WTC11 (cell line): ENCODE results near the gene AREL1. TPM values are rescaled to one million over a fixed set of nuclear protein-coding genes. Genes with fewer than 3 reads are reported as not detected.

ENCODE experiments used
- ATAC-seq: fragments of 200-7000 bp; cut with Tn5 transposase; 2 replicates; pipeline ENCODE4 v1.10.0; 2021; ENCODE audit warnings: mild to moderate bottlenecking, moderate library complexity
- CTCF ChIA-PET: fragments of 300-600 bp; sonication (Branson Sonifier 250); formaldehyde crosslinking; loops from one replicate; lab custom pipeline; 2021; ENCODE audit warnings: antibody characterized with exemption; lab: Charles Lee
- POLR2A ChIA-PET: fragments of 350-600 bp; sonication (Branson Sonifier 250); formaldehyde crosslinking; loops from one replicate; lab custom pipeline; 2021; ENCODE audit warnings: antibody characterized with exemption; lab: Charles Lee
- DNase-seq: peaks from one replicate; pipeline ENCODE4 v3.0.0; 2021; ENCODE audit warnings: low spot score
- H3K27ac Mint-ChIP-seq: 2 replicates; pipeline ENCODE4 v1.8.0; 2021; ENCODE audit warnings: mixed read lengths
- H3K27me3 Mint-ChIP-seq: 2 replicates; pipeline ENCODE4 v1.8.0; 2021; ENCODE audit warnings: low read depth, mild to moderate bottlenecking, moderate library complexity, mixed read lengths
- H3K36me3 Mint-ChIP-seq: 2 replicates; pipeline ENCODE4 v1.8.0; 2021; ENCODE audit warnings: mixed read lengths
- H3K4me1 Mint-ChIP-seq: 2 replicates; pipeline ENCODE4 v1.8.0; 2022; ENCODE audit warnings: mixed read lengths
- H3K4me3 Mint-ChIP-seq: 2 replicates; pipeline ENCODE4 v1.8.0; 2021; ENCODE audit warnings: mild to moderate bottlenecking, moderate library complexity, mixed read lengths
- H3K9me3 Mint-ChIP-seq: 2 replicates; pipeline ENCODE4 v1.8.0; 2021; ENCODE audit warnings: mixed read lengths
- AFF4 ChIP-seq: sonication (generic); formaldehyde crosslinking; IDR thresholded peaks from 2 replicates; pipeline ENCODE4 v1.8.1; 2023; ENCODE audit warnings: mild to moderate bottlenecking, missing genetic modification reagents, borderline replicate concordance
- ATF1 ChIP-seq: sonication (generic); formaldehyde crosslinking; IDR thresholded peaks from 2 replicates; pipeline ENCODE4 v1.8.1; 2023; ENCODE audit warnings: mild to moderate bottlenecking, moderate library complexity, missing genetic modification reagents
- CBFB ChIP-seq: sonication (generic); formaldehyde crosslinking; IDR thresholded peaks from 2 replicates; pipeline ENCODE4 v1.8.1; 2022; ENCODE audit warnings: mild to moderate bottlenecking, low read depth, missing genetic modification reagents
- ELF4 ChIP-seq: sonication (generic); formaldehyde crosslinking; IDR thresholded peaks from 2 replicates; pipeline ENCODE4 v1.8.1; 2022; ENCODE audit warnings: low read depth, mild to moderate bottlenecking, moderate library complexity, missing genetic modification reagents
- FOXP4 ChIP-seq: sonication (generic); formaldehyde crosslinking; IDR thresholded peaks from 2 replicates; pipeline ENCODE4 v1.8.0; 2022; ENCODE audit warnings: mild to moderate bottlenecking, missing genetic modification reagents
- GABPB1 ChIP-seq: sonication (generic); formaldehyde crosslinking; IDR thresholded peaks from 2 replicates; pipeline ENCODE4 v1.8.1; 2023; ENCODE audit warnings: mild to moderate bottlenecking, missing genetic modification reagents
- IRF1 ChIP-seq: sonication (generic); formaldehyde crosslinking; IDR thresholded peaks from 2 replicates; pipeline ENCODE4 v1.8.0; 2023; ENCODE audit warnings: missing genetic modification reagents
- IRF2 ChIP-seq: sonication (generic); formaldehyde crosslinking; IDR thresholded peaks from 2 replicates; pipeline ENCODE4 v1.8.0; 2022; ENCODE audit warnings: low read depth, missing genetic modification reagents, borderline replicate concordance
- JUN ChIP-seq: sonication (generic); formaldehyde crosslinking; IDR thresholded peaks from 2 replicates; pipeline ENCODE4 v1.8.0; 2023; ENCODE audit warnings: mild to moderate bottlenecking, missing genetic modification reagents
- KAT7 ChIP-seq: sonication (generic); formaldehyde crosslinking; IDR thresholded peaks from 2 replicates; pipeline ENCODE4 v1.8.1; 2023; ENCODE audit warnings: missing genetic modification reagents, mild to moderate bottlenecking, borderline replicate concordance
- MYBL2 ChIP-seq: sonication (generic); formaldehyde crosslinking; IDR thresholded peaks from 2 replicates; pipeline ENCODE4 v1.8.1; 2023; ENCODE audit warnings: mild to moderate bottlenecking, moderate library complexity, missing genetic modification reagents
- NFE2L1 ChIP-seq: sonication (generic); formaldehyde crosslinking; IDR thresholded peaks from 2 replicates; pipeline ENCODE4 v1.8.1; 2023; ENCODE audit warnings: missing genetic modification reagents
- NR2C2 ChIP-seq: sonication (generic); formaldehyde crosslinking; IDR thresholded peaks from 2 replicates; pipeline ENCODE4 v1.8.0; 2022; ENCODE audit warnings: mild to moderate bottlenecking, missing genetic modification reagents
- ZNF232 ChIP-seq: sonication (generic); formaldehyde crosslinking; IDR thresholded peaks from 2 replicates; pipeline ENCODE4 v1.8.0; 2022; ENCODE audit warnings: mild to moderate bottlenecking, missing genetic modification reagents
- ZNF416 ChIP-seq: fragments of 250-450 bp; sonication (Bioruptor Pico); IDR thresholded peaks from 2 replicates; pipeline ENCODE4 v1.9.0; 2021; ENCODE audit warnings: mild to moderate bottlenecking, inconsistent platforms
- ZNF423 ChIP-seq: fragments of 250-450 bp; sonication (Bioruptor Pico); IDR thresholded peaks from 2 replicates; pipeline ENCODE4 v2.1.2; 2022; ENCODE audit warnings: mild to moderate bottlenecking, moderate library complexity
- total RNA-seq: library from RNA; stranded (reverse); gene quantifications from 3 replicates; pipeline ENCODE4 v1.2.3, GENCODE V29; 2021
- TF ChIP-seq, protein P1 (sequence below): fragments of 200-600 bp; IDR thresholded peaks from 2 replicates; pipeline ENCODE4 v1.8.0; 2022; ENCODE audit warnings: antibody characterized with exemption

The AREL1 gene
- total RNA-seq, 1 experiment from 2014 or later, result 37.0 TPM

DNA sequence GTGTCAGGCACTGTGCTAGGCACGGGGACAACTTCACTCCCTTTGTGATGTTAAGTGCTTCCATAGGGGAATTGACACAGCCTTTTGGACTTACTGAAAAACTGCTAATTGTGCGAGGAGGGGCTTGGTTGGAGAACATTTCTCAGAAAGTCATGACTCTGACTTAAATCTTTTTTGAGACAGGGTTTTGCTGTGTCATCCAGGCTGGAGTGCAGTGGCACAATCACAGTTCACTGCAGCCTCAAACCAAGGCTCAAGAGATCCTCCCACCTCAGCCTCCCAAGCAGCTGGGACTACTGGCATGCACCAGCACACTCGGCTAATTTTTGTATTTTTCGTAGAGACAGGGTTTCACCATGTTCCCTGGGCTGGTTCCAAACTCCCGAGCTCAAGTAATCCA, 90.6 kb downstream of the AREL1 start:
- H3K9me3 Mint-ChIP-seq, result no peaks in the 10 kb centered on the region
- DNase-seq (no peak), ATAC-seq (no peak)
- no peaks in the 10 kb centered on the region for H3K36me3 Mint-ChIP-seq
- peaks cover 26% of the 10 kb centered on the region for H3K4me1 Mint-ChIP-seq
- CTCF ChIA-PET, result interaction anchor here (2.2 to 4.7 kb wide), 3 partner anchors 10 to 49 kb away, joined by 8 to 29 read pairs (median 11); partner anchors contain the start of gene LTBP2
- no peak overlapping the region for H3K27ac Mint-ChIP-seq
- H3K27me3 Mint-ChIP-seq, result no peaks in the 10 kb centered on the region; the same call in 1 of the 2 replicates
- POLR2A ChIA-PET, result interaction anchor here (1.0 kb wide), 1 partner anchor 141 kb away, joined by 3 read pairs; the partner anchor contains the start of gene YLPM1
- no peak overlapping the region for H3K4me3 Mint-ChIP-seq
- no peak for TF ChIP-seq ZNF423 (CRISPR knock-in tag)
- no peak for TF ChIP-seq MYBL2 (CRISPR knock-in tag)
- TF ChIP-seq, protein P1, sequence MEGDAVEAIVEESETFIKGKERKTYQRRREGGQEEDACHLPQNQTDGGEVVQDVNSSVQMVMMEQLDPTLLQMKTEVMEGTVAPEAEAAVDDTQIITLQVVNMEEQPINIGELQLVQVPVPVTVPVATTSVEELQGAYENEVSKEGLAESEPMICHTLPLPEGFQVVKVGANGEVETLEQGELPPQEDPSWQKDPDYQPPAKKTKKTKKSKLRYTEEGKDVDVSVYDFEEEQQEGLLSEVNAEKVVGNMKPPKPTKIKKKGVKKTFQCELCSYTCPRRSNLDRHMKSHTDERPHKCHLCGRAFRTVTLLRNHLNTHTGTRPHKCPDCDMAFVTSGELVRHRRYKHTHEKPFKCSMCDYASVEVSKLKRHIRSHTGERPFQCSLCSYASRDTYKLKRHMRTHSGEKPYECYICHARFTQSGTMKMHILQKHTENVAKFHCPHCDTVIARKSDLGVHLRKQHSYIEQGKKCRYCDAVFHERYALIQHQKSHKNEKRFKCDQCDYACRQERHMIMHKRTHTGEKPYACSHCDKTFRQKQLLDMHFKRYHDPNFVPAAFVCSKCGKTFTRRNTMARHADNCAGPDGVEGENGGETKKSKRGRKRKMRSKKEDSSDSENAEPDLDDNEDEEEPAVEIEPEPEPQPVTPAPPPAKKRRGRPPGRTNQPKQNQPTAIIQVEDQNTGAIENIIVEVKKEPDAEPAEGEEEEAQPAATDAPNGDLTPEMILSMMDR, result no peak
- TF ChIP-seq FOXP4 (CRISPR knock-in tag), result no peak
- no peak for TF ChIP-seq NR2C2 (CRISPR knock-in tag)

DNA sequence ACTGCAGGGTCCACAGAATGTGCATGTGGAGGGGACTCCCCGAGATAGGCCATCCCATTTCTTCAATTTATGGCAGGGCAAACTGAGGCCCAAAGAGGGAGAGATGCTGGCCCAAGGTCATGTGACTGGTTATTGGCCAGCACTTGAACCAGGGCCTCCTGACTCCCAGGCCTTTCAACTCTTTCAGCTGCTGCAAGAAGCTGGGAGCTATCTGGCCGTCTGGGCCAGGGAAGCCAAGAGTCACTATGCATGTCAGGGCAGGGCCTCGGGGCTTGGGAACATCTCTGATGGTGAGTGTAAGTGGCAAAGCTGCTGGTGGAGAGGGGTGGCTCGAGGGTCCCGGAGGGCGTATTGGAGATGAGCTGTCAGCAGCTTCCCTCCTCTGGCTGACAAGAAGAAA, 91.3 kb downstream of the AREL1 start:
- H3K4me3 Mint-ChIP-seq, result no peak overlapping the region
- H3K36me3 Mint-ChIP-seq, result no peaks in the 10 kb centered on the region
- ChIA-PET POLR2A (interaction anchor here (1.0 kb wide), 1 partner anchor 142 kb away, joined by 3 read pairs; the partner anchor contains the start of gene YLPM1), CTCF (interaction anchor here (2.2 to 4.7 kb wide), 2 partner anchors 9 to 13 kb away, joined by 11 to 29 read pairs; partner anchors contain the start of gene LTBP2)
- peaks cover under 1% of the 10 kb centered on the region; the same call in 1 of the 2 replicates for H3K27me3 Mint-ChIP-seq
- H3K4me1 Mint-ChIP-seq, result peaks cover 32% of the 10 kb centered on the region
- no peaks in the 10 kb centered on the region for H3K9me3 Mint-ChIP-seq
- ATAC-seq (no peak), DNase-seq (no peak)
- TF ChIP-seq MYBL2 (CRISPR knock-in tag) (no peak), ZNF232 (CRISPR knock-in tag) (no peak), IRF2 (CRISPR knock-in tag) (no peak), NFE2L1 (CRISPR knock-in tag) (no peak), KAT7 (CRISPR knock-in tag) (no peak), JUN (CRISPR knock-in tag) (no peak), CBFB (CRISPR knock-in tag) (no peak), AFF4 (CRISPR knock-in tag) (no peak), ZNF416 (CRISPR knock-in tag) (no peak), GABPB1 (CRISPR knock-in tag) (no peak), ELF4 (CRISPR knock-in tag) (no peak), IRF1 (CRISPR knock-in tag) (no peak), ATF1 (CRISPR knock-in tag) (no peak)
- TF ChIP-seq, protein P1, result no peak
- H3K27ac Mint-ChIP-seq, result no peak overlapping the region
